Measurements from ENCODE around the gene GPR141.

- TF ChIP-seq PAX5 (IDR thresholded peaks at IDR 0.05; ENCODE audit: insufficient read depth, low read length, severe bottlenecking), result no peak
- no peak for TF ChIP-seq POLR2A (IDR thresholded peaks at IDR 0.05; ENCODE audit: low read depth, low read length)
- TF ChIP-seq POLR2AphosphoS5 (IDR thresholded peaks at IDR 0.05; ENCODE audit: low read depth, low read length), result no peak
- TF ChIP-seq SPI1 (IDR thresholded peaks at IDR 0.05; ENCODE audit: low read depth, low read length), result peak; percentile 22
- no peak for TF ChIP-seq TAF1 (IDR thresholded peaks at IDR 0.05; ENCODE audit: low read depth, low read length)
- no peak for TF ChIP-seq POU2F2 (IDR thresholded peaks at IDR 0.05; ENCODE audit: low read depth, low read length)
Measured at GRCh38 chr7:37684927-37685326, 1.4 kb downstream of the GPR141 start.
